Measurements from ENCODE around the gene HS3ST1. TPM values are rescaled to one million over a fixed set of nuclear protein-coding genes. Genes with fewer than 3 reads are reported as not detected.

The HS3ST1 gene
- total RNA-seq, 1 experiment from 2014 or later = 0.21 TPM

DNA sequence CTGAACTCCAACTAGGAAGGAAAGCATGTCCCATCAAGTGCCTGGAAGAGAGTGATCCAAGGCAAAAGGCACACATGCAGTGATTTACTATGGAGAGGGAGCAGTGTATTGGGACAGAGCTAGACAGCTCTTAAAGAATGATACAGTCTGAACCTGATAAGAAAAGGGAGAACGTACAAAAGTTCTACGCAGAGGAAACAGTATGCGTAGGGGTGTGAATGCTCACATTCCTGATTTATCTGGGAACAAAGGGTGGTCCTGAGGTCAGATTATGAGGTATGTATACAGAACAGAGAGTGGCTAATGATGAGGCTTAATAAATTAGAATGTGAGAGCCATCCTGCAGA is 12.0 kb downstream of the HS3ST1 start:
- H3K36me3 ChIP-seq (ENCODE audit: control insufficient read depth, insufficient read depth, low read length) = no peaks in the 10 kb centered on the region
- ATAC-seq (no peak), DNase-seq (ENCODE audit: low read depth, low spot score) (no peak)
- H3K27me3 ChIP-seq (ENCODE audit: control insufficient read depth, insufficient read depth, low read length) = no peaks in the 10 kb centered on the region
- BruUV-seq (replicated peaks) = no TSS peak
- TF ChIP-seq TCF7L2 (IDR thresholded peaks at IDR 0.05; ENCODE audit: low read depth, low read length) = no peak
- TF ChIP-seq, protein P1, sequence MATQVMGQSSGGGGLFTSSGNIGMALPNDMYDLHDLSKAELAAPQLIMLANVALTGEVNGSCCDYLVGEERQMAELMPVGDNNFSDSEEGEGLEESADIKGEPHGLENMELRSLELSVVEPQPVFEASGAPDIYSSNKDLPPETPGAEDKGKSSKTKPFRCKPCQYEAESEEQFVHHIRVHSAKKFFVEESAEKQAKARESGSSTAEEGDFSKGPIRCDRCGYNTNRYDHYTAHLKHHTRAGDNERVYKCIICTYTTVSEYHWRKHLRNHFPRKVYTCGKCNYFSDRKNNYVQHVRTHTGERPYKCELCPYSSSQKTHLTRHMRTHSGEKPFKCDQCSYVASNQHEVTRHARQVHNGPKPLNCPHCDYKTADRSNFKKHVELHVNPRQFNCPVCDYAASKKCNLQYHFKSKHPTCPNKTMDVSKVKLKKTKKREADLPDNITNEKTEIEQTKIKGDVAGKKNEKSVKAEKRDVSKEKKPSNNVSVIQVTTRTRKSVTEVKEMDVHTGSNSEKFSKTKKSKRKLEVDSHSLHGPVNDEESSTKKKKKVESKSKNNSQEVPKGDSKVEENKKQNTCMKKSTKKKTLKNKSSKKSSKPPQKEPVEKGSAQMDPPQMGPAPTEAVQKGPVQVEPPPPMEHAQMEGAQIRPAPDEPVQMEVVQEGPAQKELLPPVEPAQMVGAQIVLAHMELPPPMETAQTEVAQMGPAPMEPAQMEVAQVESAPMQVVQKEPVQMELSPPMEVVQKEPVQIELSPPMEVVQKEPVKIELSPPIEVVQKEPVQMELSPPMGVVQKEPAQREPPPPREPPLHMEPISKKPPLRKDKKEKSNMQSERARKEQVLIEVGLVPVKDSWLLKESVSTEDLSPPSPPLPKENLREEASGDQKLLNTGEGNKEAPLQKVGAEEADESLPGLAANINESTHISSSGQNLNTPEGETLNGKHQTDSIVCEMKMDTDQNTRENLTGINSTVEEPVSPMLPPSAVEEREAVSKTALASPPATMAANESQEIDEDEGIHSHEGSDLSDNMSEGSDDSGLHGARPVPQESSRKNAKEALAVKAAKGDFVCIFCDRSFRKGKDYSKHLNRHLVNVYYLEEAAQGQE (IDR thresholded peaks at IDR 0.05; ENCODE audit: insufficient read depth in 1 of 2, low read depth in 2 of 2, low read length in 1 of 2) = no peak
- TF ChIP-seq, protein P2, sequence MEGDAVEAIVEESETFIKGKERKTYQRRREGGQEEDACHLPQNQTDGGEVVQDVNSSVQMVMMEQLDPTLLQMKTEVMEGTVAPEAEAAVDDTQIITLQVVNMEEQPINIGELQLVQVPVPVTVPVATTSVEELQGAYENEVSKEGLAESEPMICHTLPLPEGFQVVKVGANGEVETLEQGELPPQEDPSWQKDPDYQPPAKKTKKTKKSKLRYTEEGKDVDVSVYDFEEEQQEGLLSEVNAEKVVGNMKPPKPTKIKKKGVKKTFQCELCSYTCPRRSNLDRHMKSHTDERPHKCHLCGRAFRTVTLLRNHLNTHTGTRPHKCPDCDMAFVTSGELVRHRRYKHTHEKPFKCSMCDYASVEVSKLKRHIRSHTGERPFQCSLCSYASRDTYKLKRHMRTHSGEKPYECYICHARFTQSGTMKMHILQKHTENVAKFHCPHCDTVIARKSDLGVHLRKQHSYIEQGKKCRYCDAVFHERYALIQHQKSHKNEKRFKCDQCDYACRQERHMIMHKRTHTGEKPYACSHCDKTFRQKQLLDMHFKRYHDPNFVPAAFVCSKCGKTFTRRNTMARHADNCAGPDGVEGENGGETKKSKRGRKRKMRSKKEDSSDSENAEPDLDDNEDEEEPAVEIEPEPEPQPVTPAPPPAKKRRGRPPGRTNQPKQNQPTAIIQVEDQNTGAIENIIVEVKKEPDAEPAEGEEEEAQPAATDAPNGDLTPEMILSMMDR (IDR thresholded peaks at IDR 0.05) = no peak
- no peak for TF ChIP-seq SIN3A (IDR thresholded peaks at IDR 0.05; ENCODE audit: borderline replicate concordance, insufficient read depth, low read depth, low read length)
- no peak for TF ChIP-seq POLR2AphosphoS5 (IDR thresholded peaks at IDR 0.05; ENCODE audit: low read depth, low read length)
- ChIA-PET POLR2A (no interaction called here), CTCF (no interaction called here)
- intact Hi-C loops (cut with micrococcal nuclease; ENCODE audit: unreplicated experiment) (no loop called here), in situ Hi-C loops (cut with HindIII; ENCODE audit: low pct_unique_long_range_greater_than_20kb, low sequenced_read_pairs) (no loop called here)
- H3K9me3 ChIP-seq (ENCODE audit: control insufficient read depth, insufficient read depth, low read depth, low read length) = no peaks in the 10 kb centered on the region
- no peak overlapping the region for H3K4me3 ChIP-seq (ENCODE audit: low read depth in 2 of 2, low read length in 2 of 2)
- no peaks in the 10 kb centered on the region for H3K4me1 ChIP-seq (ENCODE audit: control insufficient read depth, insufficient read depth, low read length)
- no peak overlapping the region for H3K27ac ChIP-seq (ENCODE audit: low read length)

DNA sequence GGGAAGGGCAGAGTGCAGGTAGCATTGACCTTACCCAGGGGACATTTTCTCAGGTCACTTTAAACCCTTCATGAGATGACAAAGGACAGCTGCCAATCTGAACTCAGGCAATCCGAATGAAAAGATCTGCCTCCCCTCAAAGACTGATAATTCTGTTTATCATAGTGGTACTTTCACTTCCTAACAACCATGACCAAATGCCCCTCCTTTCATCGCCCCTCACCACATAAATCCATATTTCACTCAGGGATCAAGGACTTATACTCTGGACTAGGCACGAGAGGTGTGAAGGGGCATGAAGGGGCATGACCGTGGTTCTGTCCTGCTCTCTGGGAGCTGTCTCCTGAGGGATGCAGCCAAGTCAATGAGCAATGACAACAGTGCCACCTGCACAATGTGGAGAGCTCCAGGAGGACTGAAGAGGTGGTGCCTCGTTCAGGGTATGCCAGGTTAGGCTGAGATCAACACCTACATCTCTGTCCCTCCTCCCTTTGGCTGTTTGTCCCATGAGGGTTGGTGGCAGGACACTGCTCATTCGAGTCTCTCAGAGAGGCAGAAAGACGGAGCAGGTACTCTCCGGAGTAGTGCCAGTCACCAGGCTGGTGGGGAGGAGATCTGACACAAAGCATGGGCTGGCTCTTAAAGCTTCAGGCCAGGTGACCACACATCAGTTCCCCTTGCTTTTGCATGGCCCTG is 12.5 kb downstream of the HS3ST1 start:
- H3K4me1 ChIP-seq (ENCODE audit: control insufficient read depth, insufficient read depth, low read length) = no peaks in the 10 kb centered on the region
- no peak overlapping the region for H3K27ac ChIP-seq (ENCODE audit: low read length)
- H3K36me3 ChIP-seq (ENCODE audit: control insufficient read depth, insufficient read depth, low read length) = no peaks in the 10 kb centered on the region
- TF ChIP-seq, protein P2 (IDR thresholded peaks at IDR 0.05) = no peak
- no peak for TF ChIP-seq POLR2AphosphoS5 (IDR thresholded peaks at IDR 0.05; ENCODE audit: low read depth, low read length)
- TF ChIP-seq, protein P1 (IDR thresholded peaks at IDR 0.05; ENCODE audit: insufficient read depth in 1 of 2, low read depth in 2 of 2, low read length in 1 of 2) = no peak
- TF ChIP-seq SIN3A (IDR thresholded peaks at IDR 0.05; ENCODE audit: borderline replicate concordance, insufficient read depth, low read depth, low read length) = no peak
- TF ChIP-seq TCF7L2 (IDR thresholded peaks at IDR 0.05; ENCODE audit: low read depth, low read length) = no peak
- intact Hi-C loops (cut with micrococcal nuclease; ENCODE audit: unreplicated experiment) (no loop called here), in situ Hi-C loops (cut with HindIII; ENCODE audit: low pct_unique_long_range_greater_than_20kb, low sequenced_read_pairs) (no loop called here)
- ATAC-seq (no peak), DNase-seq (ENCODE audit: low read depth, low spot score) (no peak)
- CTCF ChIA-PET = no interaction called here
- no TSS peak for BruUV-seq (replicated peaks)
- no peaks in the 10 kb centered on the region for H3K9me3 ChIP-seq (ENCODE audit: control insufficient read depth, insufficient read depth, low read depth, low read length)
- no peaks in the 10 kb centered on the region for H3K27me3 ChIP-seq (ENCODE audit: control insufficient read depth, insufficient read depth, low read length)
- no peak overlapping the region for H3K4me3 ChIP-seq (ENCODE audit: low read depth in 2 of 2, low read length in 2 of 2)
- POLR2A ChIA-PET = no interaction called here

Measured in Panc1 (cell line).